HepG2 (cell line): ENCODE data around the gene OR52N4.
"Not testable (repeated sequence)": the region's sequence is repeated elsewhere in the genome, so short reads cannot be mapped to it uniquely, and the experiment has no call there.

ENCODE experiments used
- CCDC6 ChIP-seq: sonication (generic); formaldehyde crosslinking; IDR thresholded peaks from 2 replicates; pipeline ENCODE4 v1.8.1; 2022; ENCODE audit warnings: mild to moderate bottlenecking, missing genetic modification reagents, moderate library complexity
- MEF2D ChIP-seq: sonication (generic); formaldehyde crosslinking; IDR thresholded peaks from 2 replicates; pipeline ENCODE4 v1.5.1; 2020; ENCODE audit warnings: mild to moderate bottlenecking, missing genetic modification reagents
- POLR2AphosphoS5 ChIP-seq: IDR thresholded peaks from 2 replicates; pipeline ENCODE4 v1.6.1; 2012; ENCODE audit warnings: low read depth, low read length
- RFXAP ChIP-seq: sonication (generic); formaldehyde crosslinking; IDR thresholded peaks from 2 replicates; pipeline ENCODE4 v1.4.0; 2020; ENCODE audit warnings: missing genetic modification reagents, borderline replicate concordance
- U2AF1 ChIP-seq: fragments of 200-400 bp; formaldehyde crosslinking; optimal IDR thresholded peaks from 2 replicates; pipeline ENCODE3; 2017; ENCODE audit warnings: mild to moderate bottlenecking, low read depth, low read length
- ZFX ChIP-seq: sonication (generic); formaldehyde crosslinking; IDR thresholded peaks from 2 replicates; pipeline ENCODE4 v1.4.0; 2020; ENCODE audit warnings: mild to moderate bottlenecking, low read depth, missing genetic modification reagents, moderate library complexity
- ZNF326 ChIP-seq: sonication (generic); formaldehyde crosslinking; IDR thresholded peaks from 2 replicates; pipeline ENCODE4 v1.4.0; 2020; ENCODE audit warnings: missing genetic modification reagents, borderline replicate concordance
- TF ChIP-seq, protein P1 (sequence below): IDR thresholded peaks from 2 replicates; pipeline ENCODE4 v1.6.1; 2016; ENCODE audit warnings: low read depth, control low read depth
- TF ChIP-seq, protein P2 (sequence below): sonication (generic); formaldehyde crosslinking; IDR thresholded peaks from 2 replicates; pipeline ENCODE4 v1.5.0; 2020; ENCODE audit warnings: mild to moderate bottlenecking, missing genetic modification reagents, moderate library complexity
- TF ChIP-seq, protein P3 (sequence below): sonication (generic); formaldehyde crosslinking; IDR thresholded peaks from 2 replicates; pipeline ENCODE4 v1.4.0; 2020; ENCODE audit warnings: missing genetic modification reagents
- TF ChIP-seq, protein P4 (sequence below): sonication (generic); formaldehyde crosslinking; IDR thresholded peaks from 2 replicates; pipeline ENCODE4 v1.8.0; 2022; ENCODE audit warnings: mild to moderate bottlenecking, missing genetic modification reagents; ENCODE audit not compliant: insufficient replicate concordance
- TF ChIP-seq, protein P5 (sequence below): IDR thresholded peaks from 2 replicates; pipeline ENCODE4 v1.6.1; 2018; ENCODE audit warnings: missing genetic modification reagents
- TF ChIP-seq, protein P6 (sequence below): sonication (generic); formaldehyde crosslinking; IDR thresholded peaks from 2 replicates; pipeline ENCODE4 v1.5.0; 2020; ENCODE audit warnings: mild to moderate bottlenecking, missing genetic modification reagents, borderline replicate concordance
- TF ChIP-seq, protein P7 (sequence below): sonication (generic); formaldehyde crosslinking; IDR thresholded peaks from 2 replicates; pipeline ENCODE4 v1.8.1; 2023; ENCODE audit warnings: missing genetic modification reagents, mild to moderate bottlenecking, borderline replicate concordance

DNA sequence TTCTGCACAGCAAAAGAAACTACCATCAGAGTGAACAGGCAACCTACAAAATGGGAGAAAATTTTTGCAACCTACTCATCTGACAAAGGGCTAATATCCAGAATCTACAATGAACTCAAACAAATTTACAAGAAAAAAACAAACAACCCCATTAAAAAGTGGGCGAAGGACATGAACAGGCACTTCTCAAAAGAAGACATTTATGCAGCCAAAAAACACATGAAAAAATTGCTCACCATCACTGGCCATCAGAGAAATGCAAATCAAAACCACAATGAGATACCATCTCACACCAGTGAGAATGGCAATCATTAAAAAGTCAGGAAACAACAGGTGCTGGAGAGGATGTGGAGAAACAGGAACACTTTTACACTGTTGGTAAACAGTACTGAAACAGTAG lies 37.5 kb upstream of the OR52N4 start:
- not testable (repeated sequence) for TF ChIP-seq ZNF326 (CRISPR knock-in tag); MEF2D (CRISPR knock-in tag); U2AF1; ZFX (CRISPR knock-in tag); POLR2AphosphoS5; CCDC6; RFXAP (CRISPR knock-in tag)
- TF ChIP-seq, protein P1, sequence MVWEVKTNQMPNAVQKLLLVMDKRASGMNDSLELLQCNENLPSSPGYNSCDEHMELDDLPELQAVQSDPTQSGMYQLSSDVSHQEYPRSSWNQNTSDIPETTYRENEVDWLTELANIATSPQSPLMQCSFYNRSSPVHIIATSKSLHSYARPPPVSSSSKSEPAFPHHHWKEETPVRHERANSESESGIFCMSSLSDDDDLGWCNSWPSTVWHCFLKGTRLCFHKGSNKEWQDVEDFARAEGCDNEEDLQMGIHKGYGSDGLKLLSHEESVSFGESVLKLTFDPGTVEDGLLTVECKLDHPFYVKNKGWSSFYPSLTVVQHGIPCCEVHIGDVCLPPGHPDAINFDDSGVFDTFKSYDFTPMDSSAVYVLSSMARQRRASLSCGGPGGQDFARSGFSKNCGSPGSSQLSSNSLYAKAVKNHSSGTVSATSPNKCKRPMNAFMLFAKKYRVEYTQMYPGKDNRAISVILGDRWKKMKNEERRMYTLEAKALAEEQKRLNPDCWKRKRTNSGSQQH: not testable (repeated sequence)
- TF ChIP-seq, protein P2, sequence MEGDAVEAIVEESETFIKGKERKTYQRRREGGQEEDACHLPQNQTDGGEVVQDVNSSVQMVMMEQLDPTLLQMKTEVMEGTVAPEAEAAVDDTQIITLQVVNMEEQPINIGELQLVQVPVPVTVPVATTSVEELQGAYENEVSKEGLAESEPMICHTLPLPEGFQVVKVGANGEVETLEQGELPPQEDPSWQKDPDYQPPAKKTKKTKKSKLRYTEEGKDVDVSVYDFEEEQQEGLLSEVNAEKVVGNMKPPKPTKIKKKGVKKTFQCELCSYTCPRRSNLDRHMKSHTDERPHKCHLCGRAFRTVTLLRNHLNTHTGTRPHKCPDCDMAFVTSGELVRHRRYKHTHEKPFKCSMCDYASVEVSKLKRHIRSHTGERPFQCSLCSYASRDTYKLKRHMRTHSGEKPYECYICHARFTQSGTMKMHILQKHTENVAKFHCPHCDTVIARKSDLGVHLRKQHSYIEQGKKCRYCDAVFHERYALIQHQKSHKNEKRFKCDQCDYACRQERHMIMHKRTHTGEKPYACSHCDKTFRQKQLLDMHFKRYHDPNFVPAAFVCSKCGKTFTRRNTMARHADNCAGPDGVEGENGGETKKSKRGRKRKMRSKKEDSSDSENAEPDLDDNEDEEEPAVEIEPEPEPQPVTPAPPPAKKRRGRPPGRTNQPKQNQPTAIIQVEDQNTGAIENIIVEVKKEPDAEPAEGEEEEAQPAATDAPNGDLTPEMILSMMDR (CRISPR knock-in tag): not testable (repeated sequence)
- TF ChIP-seq, protein P3, sequence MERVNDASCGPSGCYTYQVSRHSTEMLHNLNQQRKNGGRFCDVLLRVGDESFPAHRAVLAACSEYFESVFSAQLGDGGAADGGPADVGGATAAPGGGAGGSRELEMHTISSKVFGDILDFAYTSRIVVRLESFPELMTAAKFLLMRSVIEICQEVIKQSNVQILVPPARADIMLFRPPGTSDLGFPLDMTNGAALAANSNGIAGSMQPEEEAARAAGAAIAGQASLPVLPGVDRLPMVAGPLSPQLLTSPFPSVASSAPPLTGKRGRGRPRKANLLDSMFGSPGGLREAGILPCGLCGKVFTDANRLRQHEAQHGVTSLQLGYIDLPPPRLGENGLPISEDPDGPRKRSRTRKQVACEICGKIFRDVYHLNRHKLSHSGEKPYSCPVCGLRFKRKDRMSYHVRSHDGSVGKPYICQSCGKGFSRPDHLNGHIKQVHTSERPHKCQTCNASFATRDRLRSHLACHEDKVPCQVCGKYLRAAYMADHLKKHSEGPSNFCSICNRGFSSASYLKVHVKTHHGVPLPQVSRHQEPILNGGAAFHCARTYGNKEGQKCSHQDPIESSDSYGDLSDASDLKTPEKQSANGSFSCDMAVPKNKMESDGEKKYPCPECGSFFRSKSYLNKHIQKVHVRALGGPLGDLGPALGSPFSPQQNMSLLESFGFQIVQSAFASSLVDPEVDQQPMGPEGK (CRISPR knock-in tag): not testable (repeated sequence)
- TF ChIP-seq, protein P4, sequence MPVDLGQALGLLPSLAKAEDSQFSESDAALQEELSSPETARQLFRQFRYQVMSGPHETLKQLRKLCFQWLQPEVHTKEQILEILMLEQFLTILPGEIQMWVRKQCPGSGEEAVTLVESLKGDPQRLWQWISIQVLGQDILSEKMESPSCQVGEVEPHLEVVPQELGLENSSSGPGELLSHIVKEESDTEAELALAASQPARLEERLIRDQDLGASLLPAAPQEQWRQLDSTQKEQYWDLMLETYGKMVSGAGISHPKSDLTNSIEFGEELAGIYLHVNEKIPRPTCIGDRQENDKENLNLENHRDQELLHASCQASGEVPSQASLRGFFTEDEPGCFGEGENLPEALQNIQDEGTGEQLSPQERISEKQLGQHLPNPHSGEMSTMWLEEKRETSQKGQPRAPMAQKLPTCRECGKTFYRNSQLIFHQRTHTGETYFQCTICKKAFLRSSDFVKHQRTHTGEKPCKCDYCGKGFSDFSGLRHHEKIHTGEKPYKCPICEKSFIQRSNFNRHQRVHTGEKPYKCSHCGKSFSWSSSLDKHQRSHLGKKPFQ (CRISPR knock-in tag): not testable (repeated sequence)
- TF ChIP-seq, protein P5, sequence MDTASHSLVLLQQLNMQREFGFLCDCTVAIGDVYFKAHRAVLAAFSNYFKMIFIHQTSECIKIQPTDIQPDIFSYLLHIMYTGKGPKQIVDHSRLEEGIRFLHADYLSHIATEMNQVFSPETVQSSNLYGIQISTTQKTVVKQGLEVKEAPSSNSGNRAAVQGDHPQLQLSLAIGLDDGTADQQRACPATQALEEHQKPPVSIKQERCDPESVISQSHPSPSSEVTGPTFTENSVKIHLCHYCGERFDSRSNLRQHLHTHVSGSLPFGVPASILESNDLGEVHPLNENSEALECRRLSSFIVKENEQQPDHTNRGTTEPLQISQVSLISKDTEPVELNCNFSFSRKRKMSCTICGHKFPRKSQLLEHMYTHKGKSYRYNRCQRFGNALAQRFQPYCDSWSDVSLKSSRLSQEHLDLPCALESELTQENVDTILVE: not testable (repeated sequence)
- TF ChIP-seq, protein P6, sequence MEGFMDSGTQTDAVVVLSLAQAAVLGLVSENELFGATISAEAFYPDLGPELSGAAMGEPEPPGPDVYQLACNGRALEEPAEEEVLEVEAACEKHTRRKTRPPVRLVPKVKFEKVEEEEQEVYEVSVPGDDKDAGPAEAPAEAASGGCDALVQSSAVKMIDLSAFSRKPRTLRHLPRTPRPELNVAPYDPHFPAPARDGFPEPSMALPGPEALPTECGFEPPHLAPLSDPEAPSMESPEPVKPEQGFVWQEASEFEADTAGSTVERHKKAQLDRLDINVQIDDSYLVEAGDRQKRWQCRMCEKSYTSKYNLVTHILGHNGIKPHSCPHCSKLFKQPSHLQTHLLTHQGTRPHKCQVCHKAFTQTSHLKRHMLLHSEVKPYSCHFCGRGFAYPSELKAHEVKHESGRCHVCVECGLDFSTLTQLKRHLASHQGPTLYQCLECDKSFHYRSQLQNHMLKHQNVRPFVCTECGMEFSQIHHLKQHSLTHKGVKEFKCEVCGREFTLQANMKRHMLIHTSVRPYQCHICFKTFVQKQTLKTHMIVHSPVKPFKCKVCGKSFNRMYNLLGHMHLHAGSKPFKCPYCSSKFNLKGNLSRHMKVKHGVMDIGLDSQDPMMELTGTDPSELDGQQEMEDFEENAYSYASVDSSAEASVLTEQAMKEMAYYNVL (CRISPR knock-in tag): not testable (repeated sequence)
- TF ChIP-seq, protein P7, sequence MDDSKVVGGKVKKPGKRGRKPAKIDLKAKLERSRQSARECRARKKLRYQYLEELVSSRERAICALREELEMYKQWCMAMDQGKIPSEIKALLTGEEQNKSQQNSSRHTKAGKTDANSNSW (CRISPR knock-in tag): not testable (repeated sequence)
